Measurements from ENCODE around the gene KREMEN2. TPM values are rescaled to one million over a fixed set of nuclear protein-coding genes. Genes with fewer than 3 reads are reported as not detected.

The KREMEN2 gene
- total and polyA plus RNA-seq, 9 of the 15 experiments (the other 6 are each of a cell fraction or from before 2014, with no cell fraction given), result 0.04 to 7.7 (median 1.5) TPM; not detected in 1

DNA sequence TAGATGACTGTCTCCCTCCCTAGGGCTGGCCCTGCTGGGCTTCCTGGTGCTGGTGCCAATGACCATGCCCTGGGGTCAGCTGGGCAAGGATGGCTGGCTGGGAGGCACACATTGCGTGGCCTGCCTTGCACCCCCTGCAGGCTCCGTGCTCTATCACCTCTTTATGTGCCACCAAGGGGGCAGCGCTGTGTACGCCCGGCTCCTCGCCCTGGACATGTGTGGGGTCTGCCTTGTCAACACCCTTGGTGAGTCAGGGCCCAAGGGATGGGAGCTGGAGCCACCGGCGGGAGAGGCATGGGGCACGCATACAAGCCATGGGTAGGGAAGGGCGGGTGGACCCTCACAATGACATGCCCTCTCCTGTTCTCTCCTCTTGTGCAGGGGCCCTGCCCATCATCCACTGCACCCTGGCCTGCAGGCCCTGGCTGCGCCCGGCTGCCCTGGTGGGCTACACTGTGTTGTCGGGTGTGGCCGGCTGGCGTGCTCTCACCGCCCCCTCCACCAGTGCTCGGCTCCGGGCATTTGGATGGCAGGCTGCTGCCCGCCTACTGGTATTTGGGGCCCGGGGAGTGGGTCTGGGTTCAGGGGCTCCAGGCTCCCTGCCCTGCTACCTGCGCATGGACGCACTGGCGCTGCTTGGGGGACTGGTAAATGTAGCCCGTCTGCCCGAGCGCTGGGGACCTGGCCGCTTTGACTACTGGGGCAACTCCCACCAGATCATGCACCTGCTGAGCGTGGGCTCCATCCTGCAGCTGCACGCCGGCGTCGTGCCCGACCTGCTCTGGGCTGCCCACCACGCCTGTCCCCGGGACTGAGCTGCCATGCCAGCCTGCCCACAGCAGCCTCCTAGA, 7.3 kb downstream of the KREMEN2 start:
- Histone ChIP-seq H3K27me3 (ENCODE audit: control insufficient read depth in 2 of 2, insufficient read depth in 2 of 2, low read length in 2 of 2) (no peaks in the 10 kb centered on the region), H3K79me2 (ENCODE audit: control insufficient read depth, insufficient read depth, low read length) (peaks cover 25% of the 10 kb centered on the region), H3K36me3 (ENCODE audit: control insufficient read depth, insufficient read depth, low read length) (peaks cover 56% of the 10 kb centered on the region; the same call in 2 of the 3 replicates), H3K4me2 (ENCODE audit: insufficient read depth, low read length) (peak overlapping the region; percentile 78), H3K4me3 (peak overlapping the region; percentile 96; the same call in 1 of the 2 replicates), H3K9me1 (ENCODE audit: control insufficient read depth, insufficient read depth, low read length) (peaks cover 3% of the 10 kb centered on the region), H3K9me3 (replicated peaks; ENCODE audit: control insufficient read depth, insufficient read depth, low read depth, low read length) (no peaks in the 10 kb centered on the region), H4K20me1 (replicated peaks; ENCODE audit: control insufficient read depth, insufficient read depth, low read length) (peaks cover 25% of the 10 kb centered on the region), H2AFZ (ENCODE audit: low read depth, low read length) (no peak overlapping the region), H3K4me1 (replicated peaks in 1 of 2; ENCODE audit: control insufficient read depth in 2 of 2, insufficient read depth in 2 of 2, low read length in 2 of 2) (peaks cover 15 to 97% of the 10 kb centered on the region in 2 experiments), H3K9ac (ENCODE audit: insufficient read depth in 1 of 2, low read depth in 2 of 2, low read length in 2 of 2) (peak overlapping the region; percentile 77 to 99; a peak in 3 of 4 replicates), H3K27ac (ENCODE audit: extremely low read depth, low read depth, low read length) (peak overlapping the region; percentile 84; the same call in 1 of the 3 replicates)
- WGBS (ENCODE audit: insufficient coverage, low coverage, missing lambda C conversion rate), result 86% methylated on average over 35 of the region's 35 CpGs
- CTCF ChIA-PET (ENCODE audit: low intra/inter-chr PET ratio), result no interaction called here
- intact Hi-C loops (cut with micrococcal nuclease), result no loop called here
- FAIRE-seq, result no peak
- ATAC-seq, result no peak
- BruUV-seq (replicated peaks), result no TSS peak
- DNase-seq (ENCODE audit: extremely low read depth in 1 of 4, low spot score in 3 of 4), result no peak
- POLR2A ChIA-PET, result interaction anchor here (0.5 to 2.1 kb wide), 5 partner anchors 7 to 32 kb away, joined by 3 to 17 read pairs (median 3); partner anchors contain the start of genes KREMEN2 and PKMYT1
- in situ Hi-C loops (cut with MboI), result no loop called here
- TF ChIP-seq MTF1 (CRISPR knock-in tag; IDR thresholded peaks at IDR 0.05; ENCODE audit: borderline replicate concordance) (no peak), HMG20B (CRISPR knock-in tag; IDR thresholded peaks at IDR 0.05) (no peak), CHD1 (IDR thresholded peaks at IDR 0.05; ENCODE audit: low read length) (no peak), KLF1 (tag; IDR thresholded peaks at IDR 0.05) (no peak), ZNF23 (CRISPR knock-in tag; IDR thresholded peaks at IDR 0.05) (no peak), FUS (optimal IDR thresholded peaks at IDR 0.05; ENCODE audit: low read depth, low read length) (peak; percentile 12), RBFOX2 (IDR thresholded peaks at IDR 0.05; ENCODE audit: low read depth, low read length) (peak; percentile 75), HMGN3 (IDR thresholded peaks at IDR 0.05; ENCODE audit: borderline replicate concordance, extremely low read depth, insufficient read length, low read depth, low read length) (peak; percentile 69), POLR2AphosphoS2 (IDR thresholded peaks at IDR 0.05; ENCODE audit: low read length) (peak; percentile 21), STAT5A (IDR thresholded peaks at IDR 0.05; ENCODE audit: borderline replicate concordance, low read length) (no peak), NR2C1 (IDR thresholded peaks at IDR 0.05) (no peak), NR2C1 (tag; IDR thresholded peaks at IDR 0.05) (no peak), POLR2A (conservative IDR thresholded peaks at IDR 0.05) (peak; percentile 11), NR2C2 (CRISPR knock-in tag; IDR thresholded peaks at IDR 0.05) (no peak), NR2C2 (tag; IDR thresholded peaks at IDR 0.05) (no peak)
- TF ChIP-seq, protein P1, sequence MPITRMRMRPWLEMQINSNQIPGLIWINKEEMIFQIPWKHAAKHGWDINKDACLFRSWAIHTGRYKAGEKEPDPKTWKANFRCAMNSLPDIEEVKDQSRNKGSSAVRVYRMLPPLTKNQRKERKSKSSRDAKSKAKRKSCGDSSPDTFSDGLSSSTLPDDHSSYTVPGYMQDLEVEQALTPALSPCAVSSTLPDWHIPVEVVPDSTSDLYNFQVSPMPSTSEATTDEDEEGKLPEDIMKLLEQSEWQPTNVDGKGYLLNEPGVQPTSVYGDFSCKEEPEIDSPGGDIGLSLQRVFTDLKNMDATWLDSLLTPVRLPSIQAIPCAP (CRISPR knock-in tag; IDR thresholded peaks at IDR 0.05; ENCODE audit: borderline replicate concordance), result no peak
- TF ChIP-seq, protein P2, sequence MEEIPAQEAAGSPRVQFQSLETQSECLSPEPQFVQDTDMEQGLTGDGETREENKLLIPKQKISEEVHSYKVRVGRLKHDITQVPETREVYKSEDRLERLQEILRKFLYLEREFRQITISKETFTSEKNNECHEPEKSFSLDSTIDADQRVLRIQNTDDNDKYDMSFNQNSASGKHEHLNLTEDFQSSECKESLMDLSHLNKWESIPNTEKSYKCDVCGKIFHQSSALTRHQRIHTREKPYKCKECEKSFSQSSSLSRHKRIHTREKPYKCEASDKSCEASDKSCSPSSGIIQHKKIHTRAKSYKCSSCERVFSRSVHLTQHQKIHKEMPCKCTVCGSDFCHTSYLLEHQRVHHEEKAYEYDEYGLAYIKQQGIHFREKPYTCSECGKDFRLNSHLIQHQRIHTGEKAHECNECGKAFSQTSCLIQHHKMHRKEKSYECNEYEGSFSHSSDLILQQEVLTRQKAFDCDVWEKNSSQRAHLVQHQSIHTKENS (CRISPR knock-in tag; IDR thresholded peaks at IDR 0.05), result no peak
- TF ChIP-seq, protein P3, sequence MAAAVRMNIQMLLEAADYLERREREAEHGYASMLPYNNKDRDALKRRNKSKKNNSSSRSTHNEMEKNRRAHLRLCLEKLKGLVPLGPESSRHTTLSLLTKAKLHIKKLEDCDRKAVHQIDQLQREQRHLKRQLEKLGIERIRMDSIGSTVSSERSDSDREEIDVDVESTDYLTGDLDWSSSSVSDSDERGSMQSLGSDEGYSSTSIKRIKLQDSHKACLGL (CRISPR knock-in tag; IDR thresholded peaks at IDR 0.05; ENCODE audit: borderline replicate concordance, poor library complexity, severe bottlenecking), result no peak

Data from K562 (cell line).